GM20431 (cell line): ENCODE data around the gene OTOGL.
"Not testable (repeated sequence)": the region's sequence is repeated elsewhere in the genome, so short reads cannot be mapped to it uniquely, and the experiment has no call there.

Experiments
- in situ Hi-C: fragments of 300-500 bp; cut with MseI, MboI; formaldehyde crosslinking; loops from one replicate; pipeline ENCODE4 v1.15.0; 2020; ENCODE audit warnings: low sequenced_read_pairs; ENCODE audit not compliant: unreplicated experiment

Gene OTOGL, protein sequence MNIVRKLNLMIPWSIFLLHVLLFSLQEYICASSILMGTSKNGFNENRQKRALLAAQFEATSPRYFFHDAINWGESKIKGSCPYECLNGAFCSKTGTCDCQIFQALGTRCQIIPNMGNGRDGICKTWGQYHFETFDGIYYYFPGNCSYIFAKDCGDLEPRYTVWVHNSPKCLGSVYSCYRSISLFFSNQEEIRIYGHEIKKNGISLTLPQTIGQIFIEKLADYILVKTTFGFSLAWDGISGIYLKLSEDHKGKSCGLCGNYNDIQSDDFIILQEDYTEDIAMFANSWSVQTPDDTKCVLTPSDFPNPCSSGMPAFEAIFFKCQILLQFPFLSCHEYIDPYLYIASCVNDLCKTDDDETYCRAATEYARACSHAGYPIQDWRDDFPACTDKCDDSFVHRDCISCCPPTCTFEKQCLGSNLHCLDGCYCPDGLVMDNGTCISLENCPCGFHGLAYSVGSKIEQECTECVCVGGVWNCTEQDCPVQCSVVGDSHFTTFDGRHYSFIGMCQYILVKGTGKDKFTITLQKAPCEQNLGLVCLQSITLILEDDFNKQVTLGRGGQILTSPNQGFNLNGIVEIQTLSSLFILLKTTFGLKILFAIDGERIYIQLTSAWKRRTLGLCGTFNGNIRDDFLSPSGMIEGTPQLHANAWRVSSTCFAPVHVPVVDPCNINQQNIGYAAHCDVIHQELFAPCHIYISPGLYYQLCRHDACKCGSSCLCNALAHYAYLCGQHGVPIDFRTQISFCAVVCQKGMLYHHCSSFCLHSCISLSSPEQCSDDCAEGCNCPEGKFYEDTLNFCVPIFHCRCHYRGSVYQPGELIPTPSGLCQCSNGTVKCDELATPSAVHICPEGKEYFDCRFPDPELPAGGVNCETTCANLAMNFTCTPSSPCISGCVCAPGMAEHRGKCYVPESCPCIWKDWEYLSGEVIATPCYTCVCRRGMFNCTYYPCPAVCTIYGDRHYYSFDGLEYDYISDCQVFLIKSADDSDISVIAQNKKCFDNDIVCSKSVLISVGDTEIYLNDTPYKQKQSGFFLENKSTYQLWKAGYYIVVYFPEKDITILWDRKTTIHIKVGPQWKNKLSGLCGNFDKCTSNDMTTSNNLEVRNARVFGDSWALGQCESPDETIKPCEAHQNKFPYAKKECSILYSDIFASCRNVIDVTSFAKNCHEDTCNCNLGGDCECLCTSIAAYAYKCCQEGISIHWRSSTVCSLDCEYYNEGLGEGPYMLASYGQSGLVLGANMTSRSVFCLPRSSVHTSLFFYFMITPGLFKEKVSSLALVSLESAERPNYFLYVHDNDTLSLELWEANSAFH (N-terminal part only)

GRCh38 chr12:80099259-80099658 is at the start of gene OTOGL:
Gene OTOGL (plus strand): TSS chr12:80099537. CDS start chr12:80209432, 109,895 bp downstream.
- in situ Hi-C loops: no loop called here

GRCh38 chr12:80050236-80050635 is 49.1 kb upstream of the OTOGL start:
- in situ Hi-C loops: no loop called here

GRCh38 chr12:80053051-80053790 is 46.1 kb upstream of the OTOGL start:
- in situ Hi-C loops: no loop called here

GRCh38 chr12:80056232-80056631 is 43.1 kb upstream of the OTOGL start:
- in situ Hi-C loops: no loop called here

- in situ Hi-C loops: no loop called here
Observed at GRCh38 chr12:80056845-80057244, 42.5 kb upstream of the OTOGL start.

DNA sequence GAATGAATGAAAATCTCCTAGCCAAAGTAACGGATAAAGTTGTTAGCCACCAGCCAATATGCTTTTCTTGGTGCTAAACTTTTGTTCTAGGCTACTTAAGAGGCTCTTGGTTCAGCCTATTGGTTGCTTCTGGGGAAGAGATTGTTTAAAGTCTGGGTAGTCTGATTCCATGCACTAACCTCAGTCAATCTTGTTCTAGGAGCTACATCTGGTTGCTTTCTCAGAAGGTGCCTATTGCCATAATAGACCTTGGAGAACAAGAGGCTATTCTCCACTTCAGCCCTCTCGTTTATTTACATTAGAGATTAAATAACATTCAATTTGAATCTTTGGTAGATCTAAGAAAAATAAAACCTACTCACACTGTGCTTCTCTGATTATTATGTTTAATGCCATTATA is 40.8 kb upstream of the OTOGL start:
- in situ Hi-C loops: no loop called here

DNA sequence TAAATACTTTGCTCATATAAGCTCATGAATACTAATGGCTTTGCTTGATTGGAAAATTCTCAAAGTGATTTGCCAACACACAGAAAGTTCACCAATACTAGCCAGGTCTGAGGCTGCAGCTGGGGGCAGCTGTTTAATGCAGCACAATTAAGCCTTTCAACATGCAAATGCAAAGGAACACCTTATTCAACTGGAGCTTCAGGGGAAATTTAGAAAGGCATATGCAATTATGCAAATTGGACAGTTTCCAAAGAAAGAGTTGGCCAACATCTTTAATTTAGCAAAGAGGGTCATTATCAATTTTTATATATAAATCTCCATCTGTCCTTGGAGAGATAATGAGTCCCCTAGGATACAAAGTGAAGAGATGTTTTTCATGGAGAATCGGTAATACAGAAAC is 40.2 kb upstream of the OTOGL start:
- in situ Hi-C loops: no loop called here

DNA sequence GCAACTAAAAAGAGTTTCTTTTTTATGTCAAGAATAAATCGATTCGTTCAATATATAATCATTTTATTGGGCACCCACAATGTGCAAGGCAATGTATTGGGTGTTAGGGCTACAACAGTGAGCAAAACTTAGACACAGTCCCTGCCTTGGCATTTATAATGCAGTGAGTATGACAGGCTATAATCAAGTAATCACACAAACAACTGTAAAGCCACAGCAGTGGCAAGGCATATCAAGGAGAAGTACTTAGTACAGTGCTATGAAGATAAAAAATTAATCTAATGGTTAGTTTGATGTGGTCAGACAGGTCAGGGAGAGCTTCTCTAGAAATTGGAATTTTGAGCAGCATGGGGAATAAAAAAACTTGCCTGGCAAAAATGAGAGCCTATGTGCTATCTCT is 39.5 kb upstream of the OTOGL start:
- in situ Hi-C loops: no loop called here

DNA sequence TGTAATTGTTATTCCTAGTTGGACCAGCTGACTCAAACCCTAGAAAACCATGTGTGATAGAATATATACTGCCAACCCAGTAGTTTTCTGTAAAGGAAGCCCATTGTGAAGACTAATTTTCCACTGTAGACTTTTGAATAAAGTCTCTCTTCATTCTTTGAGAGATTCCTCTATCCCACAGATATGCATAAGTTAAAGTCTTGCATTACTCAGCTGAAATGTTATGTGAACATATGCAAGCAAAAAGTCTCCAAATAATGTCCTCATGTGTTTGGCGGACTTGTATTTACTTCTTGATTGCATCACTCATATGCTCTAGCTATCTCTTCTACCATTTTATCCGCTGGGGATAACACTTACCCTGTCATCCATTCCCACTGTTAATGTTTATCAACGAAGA is 35.1 kb upstream of the OTOGL start:
- in situ Hi-C loops: no loop called here

DNA sequence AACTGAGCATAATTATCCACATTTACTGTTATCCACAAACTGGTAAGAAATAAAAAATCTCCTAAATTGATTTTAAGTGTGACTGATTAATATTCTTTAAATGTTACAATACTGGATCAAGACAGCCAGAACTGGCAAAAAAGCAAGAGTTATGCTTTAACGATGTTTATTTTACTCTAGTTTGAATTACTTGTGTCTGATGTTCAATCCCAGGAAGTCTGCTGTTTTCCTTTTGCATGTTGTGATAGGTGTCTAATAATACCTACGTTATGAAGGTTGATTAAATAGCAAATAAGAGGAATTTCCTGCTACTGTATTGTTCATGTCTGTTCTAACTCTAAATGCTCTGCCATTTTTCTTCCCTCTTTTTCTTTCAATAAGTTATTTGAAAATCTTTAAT is 34.4 kb upstream of the OTOGL start:
- in situ Hi-C loops: no loop called here

DNA sequence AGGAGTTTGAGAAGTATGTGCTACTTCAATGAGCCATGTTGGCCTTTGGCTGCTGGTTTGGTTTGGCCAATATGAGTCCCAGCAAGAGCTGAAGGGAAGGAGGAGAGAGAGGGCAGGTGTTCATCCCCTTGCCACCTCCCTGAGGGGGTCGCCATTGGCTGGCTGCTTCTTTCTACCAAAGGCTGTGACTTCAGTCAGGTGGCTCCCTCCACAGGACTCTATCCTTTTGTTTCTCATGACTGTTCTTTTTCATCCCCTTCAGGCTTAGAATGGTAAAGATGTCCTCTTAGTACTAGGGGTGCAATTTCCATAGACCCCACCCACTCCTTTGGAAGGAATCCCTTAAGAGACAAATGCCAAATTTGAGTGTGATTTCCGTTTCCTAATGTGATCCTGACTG is 31.2 kb upstream of the OTOGL start:
- in situ Hi-C loops: no loop called here

DNA sequence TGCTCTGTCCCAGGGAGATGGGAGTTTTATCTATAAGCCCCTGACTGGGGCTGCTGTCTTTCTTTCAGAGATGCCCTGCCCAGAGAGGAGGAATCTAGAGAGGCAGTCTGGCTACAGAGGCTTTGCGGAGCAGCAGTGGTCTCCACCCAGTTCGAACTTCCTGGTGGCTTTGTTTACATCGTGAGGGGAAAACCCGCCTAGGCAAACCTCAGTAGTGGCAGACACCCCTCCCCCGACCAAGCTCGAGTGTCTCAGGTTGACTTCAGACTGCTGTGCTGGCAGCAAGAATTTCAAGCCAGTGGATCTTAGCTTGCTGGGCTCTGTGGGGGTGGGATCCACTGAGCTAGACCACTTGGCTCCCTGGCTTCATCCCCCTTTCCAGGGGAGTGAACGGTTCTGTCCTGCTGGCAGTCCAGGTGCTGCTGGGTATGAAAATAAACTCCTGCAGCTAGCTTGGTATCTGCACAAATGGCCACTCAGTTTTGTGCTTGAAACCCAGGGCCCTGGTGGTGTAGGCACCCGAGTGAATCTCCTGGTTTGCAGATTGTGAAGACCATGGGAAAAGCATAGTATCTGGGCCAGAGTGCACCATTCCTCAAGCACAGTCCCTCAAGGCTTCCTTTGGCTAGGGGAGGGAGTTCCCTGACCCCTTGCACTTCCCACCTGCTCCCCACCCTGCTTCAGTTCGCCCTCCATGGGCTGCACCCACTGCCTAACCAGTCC is 15.3 kb upstream of the OTOGL start:
- in situ Hi-C loops: not testable (repeated sequence)

DNA sequence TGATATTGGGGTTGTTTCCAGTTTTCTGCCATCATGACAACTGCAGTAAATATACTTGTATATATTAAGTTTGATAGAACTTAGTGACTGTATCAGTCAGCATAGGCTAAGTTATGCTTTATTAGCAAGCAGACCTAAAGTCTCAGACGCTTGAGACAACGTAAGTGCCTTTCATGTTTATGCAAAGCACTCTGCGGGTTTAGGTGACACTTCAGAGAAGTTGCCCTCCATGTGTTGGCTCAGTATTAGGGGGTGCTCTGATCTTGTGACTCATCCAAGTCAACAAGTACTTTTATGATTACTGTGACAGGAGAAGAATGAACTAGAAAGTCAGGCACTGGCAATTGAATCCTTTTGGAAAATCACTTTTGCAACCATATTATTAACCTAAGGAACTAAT is 13.3 kb upstream of the OTOGL start:
- in situ Hi-C loops: no loop called here

DNA sequence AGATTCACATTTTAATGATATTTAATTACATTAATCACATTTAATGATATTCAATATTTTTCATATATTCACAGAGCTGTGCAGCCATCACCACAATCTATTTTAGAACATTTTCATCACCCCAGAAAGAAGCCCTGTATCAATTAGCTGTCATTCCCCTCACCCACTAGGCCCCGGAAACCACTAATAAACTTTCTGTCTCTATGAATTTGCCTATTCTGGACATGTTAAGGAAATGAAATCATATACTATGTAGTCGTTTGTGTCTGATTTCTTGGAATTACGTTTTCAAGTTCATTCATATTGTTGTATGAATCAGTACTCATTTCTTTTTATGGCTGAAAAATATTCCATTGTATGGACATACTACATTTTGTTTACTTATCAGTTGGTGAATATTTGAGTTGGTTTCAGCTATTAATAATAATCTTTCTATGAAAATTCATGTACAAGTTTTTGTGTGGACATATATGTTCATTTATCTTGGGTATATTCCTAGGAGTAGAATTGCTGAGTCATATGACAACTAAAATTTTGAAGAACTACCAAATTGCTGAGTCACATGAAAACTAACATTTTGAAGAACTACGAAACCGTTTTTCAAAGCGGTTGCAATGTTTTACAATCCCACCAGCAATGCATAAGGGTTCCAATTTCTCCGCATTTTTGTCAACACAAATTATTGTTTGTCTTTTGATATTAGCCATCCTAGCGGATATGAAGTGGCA is 11.7 kb upstream of the OTOGL start:
- in situ Hi-C loops: no loop called here

DNA sequence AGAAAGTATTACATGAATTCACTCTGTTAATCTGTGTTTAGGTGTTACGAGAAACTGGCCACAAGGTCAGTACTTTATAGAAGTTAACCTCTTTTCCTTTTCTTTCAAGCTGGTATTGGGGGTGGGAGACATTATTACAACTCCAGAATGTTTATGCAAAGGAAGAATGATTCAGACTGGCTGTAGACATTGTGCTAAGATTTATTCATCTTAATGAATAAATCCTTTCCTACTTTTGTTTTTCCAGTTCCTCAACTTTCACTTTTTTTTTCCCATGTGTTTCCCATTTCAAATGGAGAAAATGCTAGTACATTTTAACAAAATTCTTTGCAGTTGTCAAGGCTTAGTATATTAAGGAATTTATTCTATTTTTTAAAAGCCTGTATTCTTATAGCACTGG is 1.3 kb downstream of the OTOGL start:
- in situ Hi-C loops: no loop called here

GRCh38 chr12:80101126-80101525 is 1.8 kb downstream of the OTOGL start:
- in situ Hi-C loops: no loop called here

DNA sequence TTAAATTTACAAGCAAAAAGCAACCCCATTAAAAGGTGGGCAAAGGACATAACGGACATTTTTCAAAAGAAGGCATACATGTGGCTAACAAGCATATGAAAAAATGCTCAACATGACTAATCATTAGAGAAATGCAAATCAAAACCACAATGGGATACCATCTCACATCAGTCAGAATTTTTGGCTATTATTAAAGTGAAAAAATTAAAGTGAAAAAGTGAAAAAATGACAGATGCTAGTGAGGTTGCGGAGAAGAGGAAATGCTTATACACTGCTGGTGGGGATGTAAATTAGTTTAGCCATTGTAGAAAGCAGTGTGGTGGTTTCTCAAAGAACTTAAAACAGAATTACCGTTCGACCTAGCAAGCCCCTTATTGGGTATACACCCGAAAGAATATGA is 7.9 kb downstream of the OTOGL start:
- in situ Hi-C loops: no loop called here

DNA sequence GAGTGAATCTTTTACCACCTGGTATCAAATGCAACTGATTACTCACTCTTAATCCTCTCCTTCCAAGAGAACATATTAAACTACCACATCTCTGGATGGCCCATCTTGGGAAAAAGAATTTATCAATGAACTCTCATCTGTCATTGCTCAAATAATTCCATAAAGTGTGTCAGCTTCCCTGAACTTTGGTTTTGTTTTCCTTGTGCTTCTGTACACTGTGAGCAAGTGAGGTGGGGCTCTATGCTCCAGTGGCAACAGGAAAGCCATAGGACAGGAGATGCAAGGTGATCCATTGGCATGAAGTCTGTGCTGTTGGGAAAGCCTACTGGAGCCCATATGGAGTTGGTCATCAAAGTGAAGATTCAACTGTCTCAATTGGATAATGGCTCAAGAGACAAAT is 17.4 kb downstream of the OTOGL start:
- in situ Hi-C loops: no loop called here
